ENCODE measurements around the gene PPP3CB.

Gene PPP3CB

DNA sequence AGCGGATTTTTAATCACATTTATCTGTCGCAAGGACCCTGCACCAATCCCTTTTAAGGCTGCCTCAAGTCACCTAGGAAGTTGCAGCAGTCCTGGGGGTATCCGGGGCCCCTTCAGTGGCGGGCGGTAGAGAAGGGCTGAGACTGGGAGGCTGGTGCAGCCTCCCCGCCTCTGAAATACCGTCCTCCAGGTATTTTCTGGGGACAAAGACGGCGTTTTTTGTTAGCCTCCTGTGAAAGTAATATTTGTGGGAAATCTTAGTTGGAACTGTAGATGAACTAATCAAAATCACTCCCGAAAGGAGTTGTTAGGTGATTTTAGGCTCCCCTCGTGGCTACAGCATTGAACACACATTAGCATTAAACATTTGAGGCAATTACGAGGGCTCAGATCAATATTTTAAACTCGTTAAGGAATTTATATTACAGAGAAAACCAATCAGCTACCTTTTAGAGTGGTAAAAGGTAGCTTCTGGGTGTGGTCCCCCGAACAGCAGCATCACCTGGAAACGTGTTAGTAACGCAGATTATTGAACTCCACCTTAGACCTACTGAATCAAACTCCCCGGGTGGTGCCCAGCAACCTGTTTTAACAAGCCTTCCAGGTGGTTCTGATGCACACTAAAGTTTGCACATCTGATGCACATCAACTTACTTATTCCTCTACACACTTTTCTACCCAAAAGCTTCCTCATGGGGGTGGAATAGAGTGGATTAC is 81.4 kb downstream of the PPP3CB start:
- TF ChIP-seq, protein P1, sequence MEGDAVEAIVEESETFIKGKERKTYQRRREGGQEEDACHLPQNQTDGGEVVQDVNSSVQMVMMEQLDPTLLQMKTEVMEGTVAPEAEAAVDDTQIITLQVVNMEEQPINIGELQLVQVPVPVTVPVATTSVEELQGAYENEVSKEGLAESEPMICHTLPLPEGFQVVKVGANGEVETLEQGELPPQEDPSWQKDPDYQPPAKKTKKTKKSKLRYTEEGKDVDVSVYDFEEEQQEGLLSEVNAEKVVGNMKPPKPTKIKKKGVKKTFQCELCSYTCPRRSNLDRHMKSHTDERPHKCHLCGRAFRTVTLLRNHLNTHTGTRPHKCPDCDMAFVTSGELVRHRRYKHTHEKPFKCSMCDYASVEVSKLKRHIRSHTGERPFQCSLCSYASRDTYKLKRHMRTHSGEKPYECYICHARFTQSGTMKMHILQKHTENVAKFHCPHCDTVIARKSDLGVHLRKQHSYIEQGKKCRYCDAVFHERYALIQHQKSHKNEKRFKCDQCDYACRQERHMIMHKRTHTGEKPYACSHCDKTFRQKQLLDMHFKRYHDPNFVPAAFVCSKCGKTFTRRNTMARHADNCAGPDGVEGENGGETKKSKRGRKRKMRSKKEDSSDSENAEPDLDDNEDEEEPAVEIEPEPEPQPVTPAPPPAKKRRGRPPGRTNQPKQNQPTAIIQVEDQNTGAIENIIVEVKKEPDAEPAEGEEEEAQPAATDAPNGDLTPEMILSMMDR (IDR thresholded peaks at IDR 0.05; ENCODE audit: poor library complexity, severe bottlenecking): no peak
- no peak for DNase-seq (ENCODE audit: low spot score)

DNA sequence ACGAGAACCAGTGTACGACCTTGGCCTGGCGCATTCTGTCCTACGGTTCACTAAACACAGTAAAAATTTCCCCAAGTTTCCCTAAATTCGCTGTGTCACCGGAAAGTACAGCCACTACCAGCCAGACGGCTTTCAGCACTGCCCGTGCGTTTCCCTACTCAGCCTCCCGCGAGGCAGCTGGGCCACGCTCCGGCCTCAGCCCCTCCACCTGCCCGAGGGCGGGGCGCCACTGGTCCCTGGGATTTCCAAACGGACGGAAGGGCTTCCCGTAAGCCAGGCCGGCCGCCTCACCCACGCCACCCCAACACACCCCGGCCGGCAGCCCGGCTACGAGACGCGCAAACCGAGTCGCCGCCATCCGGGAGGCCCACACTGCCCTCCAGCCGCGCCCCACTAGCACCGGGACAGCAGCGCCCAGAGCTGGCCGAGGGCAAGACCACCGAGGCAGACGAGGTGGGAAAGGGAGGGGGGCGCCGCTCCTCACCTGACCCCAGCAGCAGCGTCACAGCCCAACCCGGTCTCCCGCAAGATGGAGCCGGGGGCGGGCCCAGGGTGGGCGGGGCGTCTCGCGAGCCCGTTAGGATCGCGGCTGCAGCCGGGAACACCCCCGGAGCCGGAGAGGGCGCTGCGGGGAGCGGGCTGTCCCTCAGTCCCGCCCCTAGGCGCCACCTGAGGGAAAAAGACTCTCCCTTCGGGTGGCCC is 82.1 kb downstream of the PPP3CB start, which contains the start of gene ANXA7:
Gene ANXA7, minus strand, starts transcription at position 531 of the 702 bp plus-strand sequence. CDS start 13,202 bp downstream, outside the sequence.
- H3K4me3 ChIP-seq (ENCODE audit: severe bottlenecking): peak within 1 kb of the TSS; percentile 98

More for the DNA sequence above, 81.4 kb downstream of the PPP3CB start:
- peak overlapping the region; percentile 86 for H3K27ac ChIP-seq (ENCODE audit: poor library complexity, severe bottlenecking)
- ATAC-seq (ENCODE audit: low read depth): peak; percentile 29
- H3K36me3 ChIP-seq (ENCODE audit: low read depth): no peaks in the 10 kb centered on the region
- H3K4me3 ChIP-seq (ENCODE audit: severe bottlenecking): peak overlapping the region; percentile 98
- H3K9me3 ChIP-seq (ENCODE audit: severe bottlenecking): no peaks in the 10 kb centered on the region
- no peaks in the 10 kb centered on the region for H3K27me3 ChIP-seq (ENCODE audit: insufficient read depth, poor library complexity, severe bottlenecking)
- H3K4me1 ChIP-seq (ENCODE audit: insufficient read depth, poor library complexity, severe bottlenecking): peaks cover 9% of the 10 kb centered on the region

GRCh38 chr10:73413108-73413527 is 82.7 kb downstream of the PPP3CB start:
- no peak for DNase-seq (ENCODE audit: low spot score)
- H3K4me1 ChIP-seq (ENCODE audit: insufficient read depth, poor library complexity, severe bottlenecking): peaks cover 10% of the 10 kb centered on the region
- no peaks in the 10 kb centered on the region for H3K36me3 ChIP-seq (ENCODE audit: low read depth)
- ATAC-seq (ENCODE audit: low read depth): peak; percentile 39
- peak overlapping the region; percentile 98 for H3K4me3 ChIP-seq (ENCODE audit: severe bottlenecking)
- no peaks in the 10 kb centered on the region for H3K27me3 ChIP-seq (ENCODE audit: insufficient read depth, poor library complexity, severe bottlenecking)
- peak overlapping the region; percentile 86 for H3K27ac ChIP-seq (ENCODE audit: poor library complexity, severe bottlenecking)
- no peaks in the 10 kb centered on the region for H3K9me3 ChIP-seq (ENCODE audit: severe bottlenecking)
- TF ChIP-seq, protein P1 (IDR thresholded peaks at IDR 0.05; ENCODE audit: poor library complexity, severe bottlenecking): no peak

More for the DNA sequence above, 82.1 kb downstream of the PPP3CB start, which contains the start of gene ANXA7:
- Histone ChIP-seq H3K27ac (ENCODE audit: poor library complexity, severe bottlenecking) (peak within 1 kb of the TSS; percentile 86), H3K9me3 (ENCODE audit: severe bottlenecking) (no peaks in the 10 kb centered on the region), H3K36me3 (ENCODE audit: low read depth) (no peaks in the 10 kb centered on the region), H3K27me3 (ENCODE audit: insufficient read depth, poor library complexity, severe bottlenecking) (no peaks in the 10 kb centered on the region), H3K4me1 (ENCODE audit: insufficient read depth, poor library complexity, severe bottlenecking) (peaks cover 6% of the 10 kb centered on the region)
- ATAC-seq (ENCODE audit: low read depth) (peak; percentile 93), DNase-seq (ENCODE audit: low spot score) (peak; percentile 92)
- TF ChIP-seq, protein P1 (IDR thresholded peaks at IDR 0.05; ENCODE audit: poor library complexity, severe bottlenecking): no peak

GRCh38 chr10:73410897-73411296 is 84.9 kb downstream of the PPP3CB start:
- Histone ChIP-seq H3K27me3 (ENCODE audit: insufficient read depth, poor library complexity, severe bottlenecking) (no peaks in the 10 kb centered on the region), H3K9me3 (ENCODE audit: severe bottlenecking) (no peaks in the 10 kb centered on the region), H3K4me3 (ENCODE audit: severe bottlenecking) (no peak overlapping the region), H3K36me3 (ENCODE audit: low read depth) (peaks cover 9% of the 10 kb centered on the region), H3K27ac (ENCODE audit: poor library complexity, severe bottlenecking) (no peak overlapping the region), H3K4me1 (ENCODE audit: insufficient read depth, poor library complexity, severe bottlenecking) (peaks cover 10% of the 10 kb centered on the region)
- DNase-seq (ENCODE audit: low spot score) (no peak), ATAC-seq (ENCODE audit: low read depth) (no peak)
- TF ChIP-seq, protein P1 (IDR thresholded peaks at IDR 0.05; ENCODE audit: poor library complexity, severe bottlenecking): no peak

All from RWPE2 (cell line).